HCT116 (cell line): ENCODE results near the gene NUTM2E. TPM values are rescaled to one million over a fixed set of nuclear protein-coding genes. Genes with fewer than 3 reads are reported as not detected.
"Not testable (repeated sequence)": the region's sequence is repeated elsewhere in the genome, so short reads cannot be mapped to it uniquely, and the experiment has no call there.

ENCODE experiments used
- ATAC-seq: fragments of 200-7000 bp; cut with Tn5 transposase; 2 replicates; pipeline ENCODE4 v1.9.1; 2020; ENCODE audit warnings: mild to moderate bottlenecking, moderate library complexity
- BruUV-seq: library from RNA; stranded (reverse); fragments of 400-500 nt; replicated peaks from 2 replicates; lab custom pipeline; 2021; lab: Mats Ljungman, UMichigan
- CTCF ChIA-PET: fragments of 300-600 bp; sonication (Branson Sonifier 250); formaldehyde crosslinking; loops from one replicate; lab custom pipeline; 2021; ENCODE audit warnings: antibody characterized with exemption; lab: Charles Lee
- POLR2A ChIA-PET: fragments of 300-600, 350-600 bp; sonication (Branson Sonifier 250); formaldehyde crosslinking; loops from one replicate; lab custom pipeline; 2021; ENCODE audit warnings: antibody characterized with exemption; lab: Charles Lee
- RAD21 ChIA-PET, 2 experiments: fragments of 300-600 bp; sonication (Branson Sonifier 250); formaldehyde crosslinking; loops; one replicate each; lab custom pipeline; 2023; ENCODE audit warnings: low total read pairs in 2 of 2; ENCODE audit not compliant: uncharacterized antibody in 2 of 2, unreplicated experiment in 2 of 2, low non-redundant PET in 1 of 2; lab: Charles Lee
- DNase-seq: peaks from one replicate; pipeline ENCODE4 v3.0.0-alpha.2; 2010; ENCODE audit warnings: low read depth, low spot score
- H2AFZ ChIP-seq: fragments of 200-600 bp; shearing (Covaris generic), sonication (generic); 2 replicates; pipeline ENCODE4 v1.6.1; 2017; ENCODE audit warnings: low read depth, mixed run types, mixed read lengths, antibody characterized with exemption, low read length; ENCODE audit not compliant: poor library complexity, severe bottlenecking
- H3K27ac ChIP-seq: 2 replicates; pipeline ENCODE4 v1.5.1; 2012; ENCODE audit warnings: low read depth, low read length
- H3K27me3 ChIP-seq: fragments of 200-600 bp; sonication (generic); 2 replicates; pipeline ENCODE4 v1.6.1; 2016; ENCODE audit warnings: mixed run types, low read length, mixed read lengths; ENCODE audit not compliant: insufficient read depth
- H3K36me3 ChIP-seq, 2 experiments: fragments of 200-500 bp in 1 of 2; fragments of 200-600 bp in 1 of 2; sonication (Bioruptor generic) in 1 of 2; sonication (generic) in 1 of 2; 2 replicates each; pipeline versions ENCODE4 v1.5.1 to v1.6.1; 2014 to 2016; ENCODE audit warnings: low read length in 2 of 2, inconsistent platforms in 1 of 2, mixed read lengths in 1 of 2, mixed run types in 1 of 2; ENCODE audit not compliant: insufficient read depth in 2 of 2, control insufficient read depth in 1 of 2
- H3K4me1 ChIP-seq, 2 experiments: fragments of 200-600 bp in 1 of 2; sonication (generic) in 1 of 2; 2 replicates each; pipeline versions ENCODE4 v1.5.1 to v1.6.1; 2012 to 2017; ENCODE audit warnings: low read length in 2 of 2, inconsistent platforms in 1 of 2, mild to moderate bottlenecking in 1 of 2, mixed read lengths in 1 of 2, mixed run types in 1 of 2, moderate library complexity in 1 of 2; ENCODE audit not compliant: insufficient read depth in 2 of 2, control insufficient read depth in 1 of 2
- H3K4me2 ChIP-seq: fragments of 200-600 bp; sonication (generic); 2 replicates; pipeline ENCODE4 v1.6.1; 2017; ENCODE audit warnings: mixed run types, low read length, mixed read lengths
- H3K4me3 ChIP-seq, 2 experiments: fragments of 200-600 bp in 1 of 2; sonication (generic) in 1 of 2; replicated peaks in 1 of 2; 2 replicates each; pipeline ENCODE4 v1.5.1; 2011 to 2016; ENCODE audit warnings: low read length in 2 of 2, control low read depth in 1 of 2, low read depth in 1 of 2, mild to moderate bottlenecking in 1 of 2, mixed read lengths in 1 of 2, mixed run types in 1 of 2
- H3K79me2 ChIP-seq: fragments of 200-600 bp; sonication (generic); 2 replicates; pipeline ENCODE4 v1.6.1; 2017; ENCODE audit warnings: mild to moderate bottlenecking, mixed run types, low read length, moderate library complexity, mixed read lengths; ENCODE audit not compliant: insufficient read depth
- H3K9ac ChIP-seq: fragments of 200-600 bp; sonication (generic); 2 replicates; pipeline ENCODE4 v1.6.1; 2016; ENCODE audit warnings: low read length, mixed read lengths
- H3K9me2 ChIP-seq: fragments of 200-600 bp; sonication (generic), shearing (Covaris generic); 2 replicates; pipeline ENCODE4 v1.6.1; 2017; ENCODE audit warnings: mixed run types, mild to moderate bottlenecking, moderate library complexity; ENCODE audit not compliant: insufficient read depth
- H3K9me3 ChIP-seq, 2 experiments: fragments of 200-500 bp in 1 of 2; fragments of 200-600 bp in 1 of 2; sonication (Bioruptor generic) in 1 of 2; sonication (generic) in 1 of 2; 2 replicates each; pipeline ENCODE4 v1.6.1; 2014 to 2017; ENCODE audit warnings: low read length in 2 of 2, mixed read lengths in 2 of 2, inconsistent platforms in 1 of 2, low read depth in 1 of 2, mild to moderate bottlenecking in 1 of 2, mixed run types in 1 of 2, moderate library complexity in 1 of 2; ENCODE audit not compliant: control insufficient read depth in 1 of 2, insufficient read depth in 1 of 2
- H4K20me1 ChIP-seq: fragments of 200-600 bp; sonication (generic), shearing (Covaris generic); 2 replicates; pipeline ENCODE4 v1.6.1; 2017; ENCODE audit warnings: mixed run types, mild to moderate bottlenecking, moderate library complexity; ENCODE audit not compliant: insufficient read depth
- intact Hi-C: fragments of 100-400 bp; cut with micrococcal nuclease; formaldehyde crosslinking; loops from 2 replicates; pipeline ENCODE4 v1.10.0; 2022
- total RNA-seq: library from RNA; stranded (reverse); gene quantifications from one replicate; pipeline ENCODE4 v1.2.1, GENCODE V29; 2021; ENCODE audit not compliant: unreplicated experiment

NUTM2E gene
- total RNA-seq, 1 experiment from 2014 or later = 0.15 TPM

- H3K27me3 ChIP-seq, H3K4me3 ChIP-seq, RAD21 ChIA-PET, H2AFZ ChIP-seq, H4K20me1 ChIP-seq, ATAC-seq, H3K9ac ChIP-seq, CTCF ChIA-PET, H3K9me2 ChIP-seq, H3K27ac ChIP-seq, POLR2A ChIA-PET, intact Hi-C loops, BruUV-seq, H3K36me3 ChIP-seq, H3K79me2 ChIP-seq, DNase-seq, H3K4me1 ChIP-seq, H3K9me3 ChIP-seq, H3K4me2 ChIP-seq: not testable (repeated sequence)
Observed at GRCh38 chr10:79805857-79806256, 20.7 kb upstream of the NUTM2E start.

DNA sequence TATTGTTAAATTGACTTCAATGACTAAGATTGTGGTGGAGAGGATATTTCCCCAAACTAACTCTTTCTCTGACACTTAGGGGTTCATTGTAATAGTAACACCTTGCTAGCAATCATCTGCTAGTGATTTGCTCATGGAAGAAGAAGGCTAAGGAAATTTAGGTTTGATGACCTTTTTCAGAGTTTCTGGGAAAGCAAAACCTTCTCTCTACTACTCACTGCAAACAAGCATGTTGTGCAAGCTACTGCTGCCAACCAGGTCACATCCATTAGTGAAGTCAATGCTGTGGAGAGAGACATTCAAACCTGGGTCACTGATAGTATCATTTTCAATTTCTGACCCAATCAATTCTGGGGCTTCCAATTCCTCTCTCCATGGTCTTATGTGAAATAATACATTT is 14.6 kb upstream of the NUTM2E start:
- H3K4me3 ChIP-seq, H3K27ac ChIP-seq, H3K4me1 ChIP-seq, H3K9me3 ChIP-seq, H4K20me1 ChIP-seq, POLR2A ChIA-PET, H3K27me3 ChIP-seq, H3K4me2 ChIP-seq, CTCF ChIA-PET, intact Hi-C loops, ATAC-seq, H3K9ac ChIP-seq, H2AFZ ChIP-seq, DNase-seq, H3K9me2 ChIP-seq, H3K79me2 ChIP-seq, RAD21 ChIA-PET, BruUV-seq, H3K36me3 ChIP-seq: not testable (repeated sequence)

DNA sequence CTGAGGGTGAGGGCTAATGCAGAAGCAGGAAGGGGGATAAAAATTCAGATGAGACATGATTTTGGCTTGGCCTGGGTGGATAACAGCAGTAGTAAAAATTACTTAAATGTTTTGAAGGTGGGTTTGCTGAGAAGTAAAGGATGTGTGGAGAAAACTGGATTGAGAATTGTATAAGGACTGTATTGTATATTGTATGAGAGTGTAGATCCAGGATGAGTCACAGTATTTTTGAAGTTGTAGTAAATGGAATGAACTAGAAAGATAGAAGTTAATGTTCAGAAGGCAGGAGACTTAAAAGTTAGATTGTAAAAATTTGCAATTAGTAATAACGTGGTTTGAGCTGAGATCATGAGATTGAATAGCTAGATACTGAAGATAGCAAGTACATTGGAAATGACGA is 10.2 kb upstream of the NUTM2E start:
- H3K27ac ChIP-seq, H3K9me2 ChIP-seq, RAD21 ChIA-PET, H2AFZ ChIP-seq, intact Hi-C loops, H3K36me3 ChIP-seq, POLR2A ChIA-PET, BruUV-seq, ATAC-seq, H4K20me1 ChIP-seq, H3K79me2 ChIP-seq, H3K4me3 ChIP-seq, H3K4me2 ChIP-seq, H3K27me3 ChIP-seq, H3K4me1 ChIP-seq, CTCF ChIA-PET, DNase-seq, H3K9me3 ChIP-seq, H3K9ac ChIP-seq: not testable (repeated sequence)

DNA sequence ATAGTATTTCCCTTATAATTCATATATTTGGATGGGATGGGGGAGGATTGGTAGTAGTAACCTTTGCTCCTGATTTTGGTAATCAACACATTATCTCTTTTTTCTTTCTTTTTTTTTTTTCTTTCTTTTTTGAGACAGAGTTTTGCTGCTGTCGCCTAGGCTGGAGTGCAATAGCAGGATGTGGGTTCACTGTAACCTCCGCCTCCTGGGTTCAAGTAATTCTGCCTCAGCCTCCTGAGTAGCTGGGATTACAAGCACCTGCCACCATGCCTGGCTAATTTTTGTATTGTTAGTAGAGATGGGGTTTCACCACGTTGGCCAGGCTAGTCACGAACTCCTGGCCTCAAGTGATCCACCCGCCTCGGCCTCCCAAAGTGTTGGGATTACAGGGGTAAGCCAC is 3.2 kb upstream of the NUTM2E start:
- DNase-seq, H4K20me1 ChIP-seq, H3K4me3 ChIP-seq, intact Hi-C loops, RAD21 ChIA-PET, H3K27ac ChIP-seq, H2AFZ ChIP-seq, POLR2A ChIA-PET, H3K27me3 ChIP-seq, ATAC-seq, CTCF ChIA-PET, BruUV-seq, H3K9ac ChIP-seq, H3K9me2 ChIP-seq, H3K36me3 ChIP-seq, H3K4me2 ChIP-seq, H3K9me3 ChIP-seq, H3K4me1 ChIP-seq: not testable (repeated sequence)
- H3K79me2 ChIP-seq = peaks cover 34% of the 10 kb centered on the region
